Bronchial epithelial cell (primary cell): ENCODE measurements around the gene ZDHHC22. TPM values are rescaled to one million over a fixed set of nuclear protein-coding genes. Genes with fewer than 3 reads are reported as not detected.
A peak's percentile ranks its signal among the peaks of the same experiment; 100 is the strongest.

Experiments
- DNase-seq: peaks from one replicate; pipeline ENCODE4 v3.0.0-alpha.2; 2010; ENCODE audit warnings: low read depth
- FAIRE-seq: peaks from 2 replicates; lab custom pipeline; 2011; peaks lifted over from hg19 to GRCh38; lab: Jason Lieb, UNC
- H3K27me3 ChIP-seq: 2 replicates; pipeline ENCODE4 v1.5.1; 2011; ENCODE audit warnings: low read length; ENCODE audit not compliant: control insufficient read depth, insufficient read depth
- H3K36me3 ChIP-seq: 2 replicates; pipeline ENCODE4 v1.5.1; 2011; ENCODE audit warnings: low read length; ENCODE audit not compliant: control insufficient read depth, insufficient read depth
- H3K4me3 ChIP-seq: 2 replicates; pipeline ENCODE4 v1.5.1; 2011; ENCODE audit warnings: mild to moderate bottlenecking, low read depth, low read length, control low read depth
- CTCF ChIP-seq: IDR thresholded peaks from 2 replicates; pipeline ENCODE4 v1.5.1; 2011; ENCODE audit warnings: mild to moderate bottlenecking, moderate library complexity, low read length, control low read depth, inconsistent platforms; ENCODE audit not compliant: insufficient read depth, severe bottlenecking
- total RNA-seq: library from RNA; depleted of rRNA; stranded (reverse); fragments of >200 nt; gene quantifications from 2 replicates; pipeline ENCODE4 v1.2.1, GENCODE V29; 2014

Gene ZDHHC22
- total RNA-seq: not detected in 2 replicates

- H3K27me3 ChIP-seq: peaks cover 41% of the 10 kb centered on the region
- H3K4me3 ChIP-seq: no peak within 1 kb of the TSS
- H3K36me3 ChIP-seq: no peaks in the 10 kb centered on the region
- no peak for DNase-seq
- peak; percentile 9 for TF ChIP-seq CTCF
- FAIRE-seq: no peak
Measured at GRCh38 chr14:77141214-77142004, at the start of gene ZDHHC22. Gene ZDHHC22, minus strand, starts transcription at chr14:77141791. Its CDS starts 2,053 bp downstream, at chr14:77139738.

GRCh38 chr14:77190977-77191376 lies 49.4 kb upstream of the ZDHHC22 start:
- no peak for FAIRE-seq
- no peaks in the 10 kb centered on the region for H3K36me3 ChIP-seq

GRCh38 chr14:77189479-77189878 lies 47.9 kb upstream of the ZDHHC22 start:
- Histone ChIP-seq H3K4me3 (no peak overlapping the region), H3K27me3 (no peaks in the 10 kb centered on the region), H3K36me3 (no peaks in the 10 kb centered on the region)
- no peak for TF ChIP-seq CTCF
- no peak for DNase-seq
- FAIRE-seq: no peak

More at GRCh38 chr14:77190977-77191376, 49.4 kb upstream of the ZDHHC22 start:
- H3K4me3 ChIP-seq: no peak overlapping the region
- no peak for TF ChIP-seq CTCF
- H3K27me3 ChIP-seq: no peaks in the 10 kb centered on the region
- DNase-seq: no peak

GRCh38 chr14:77187649-77188012 lies 46.0 kb upstream of the ZDHHC22 start:
- H3K36me3 ChIP-seq: no peaks in the 10 kb centered on the region
- H3K4me3 ChIP-seq: no peak overlapping the region
- TF ChIP-seq CTCF: no peak
- no peaks in the 10 kb centered on the region for H3K27me3 ChIP-seq
- FAIRE-seq (no peak), DNase-seq (no peak)

- TF ChIP-seq CTCF: no peak
- FAIRE-seq: peak; percentile 94
- Histone ChIP-seq H3K36me3 (no peaks in the 10 kb centered on the region), H3K4me3 (no peak overlapping the region), H3K27me3 (no peaks in the 10 kb centered on the region)
- DNase-seq: peak; percentile 80
Measured at GRCh38 chr14:77186911-77187648, 45.5 kb upstream of the ZDHHC22 start.
